GM19455 (cell line): ENCODE measurements around the gene ASIP.
"Not testable (repeated sequence)": the region's sequence is repeated elsewhere in the genome, so short reads cannot be mapped to it uniquely, and the experiment has no call there.

Experiments
- ATAC-seq: cut with Tn5 transposase; IDR thresholded peaks from one replicate; pipeline ENCODE4 v1.9.1; 2021; ENCODE audit not compliant: unreplicated experiment

ASIP gene

GRCh38 chr20:34240693-34241615 lies at the start of gene ASIP:
Gene ASIP (plus strand): TSS chr20:34241423. CDS start chr20:34260375, 18,952 bp downstream.
- no peak for ATAC-seq

GRCh38 chr20:34193051-34193450 lies 48.2 kb upstream of the ASIP start:
- ATAC-seq: no peak

GRCh38 chr20:34199183-34199582 lies 42.0 kb upstream of the ASIP start:
- no peak for ATAC-seq

- no peak for ATAC-seq
These were observed 41.2 kb upstream of the ASIP start for GRCh38 chr20:34200023-34200422.

- no peak for ATAC-seq
These were observed 39.7 kb upstream of the ASIP start for GRCh38 chr20:34201531-34201930.

GRCh38 chr20:34205172-34205880 lies 35.9 kb upstream of the ASIP start:
- ATAC-seq: not testable (repeated sequence)

GRCh38 chr20:34209111-34209510 lies 32.1 kb upstream of the ASIP start:
- ATAC-seq: no peak

GRCh38 chr20:34210271-34210670 lies 31.0 kb upstream of the ASIP start:
- ATAC-seq: no peak

GRCh38 chr20:34211591-34211990 lies 29.6 kb upstream of the ASIP start:
- ATAC-seq: no peak

GRCh38 chr20:34213213-34213612 lies 28.0 kb upstream of the ASIP start:
- ATAC-seq: no peak

- no peak for ATAC-seq
These were observed 25.4 kb upstream of the ASIP start for GRCh38 chr20:34215711-34216381.

- no peak for ATAC-seq
These were observed 24.9 kb upstream of the ASIP start for GRCh38 chr20:34216382-34216742.

- ATAC-seq: no peak
These were observed 20.7 kb upstream of the ASIP start for GRCh38 chr20:34220561-34220960.

- no peak for ATAC-seq
These were observed 19.0 kb upstream of the ASIP start for GRCh38 chr20:34222208-34222607.

GRCh38 chr20:34224251-34224650 lies 17.0 kb upstream of the ASIP start:
- ATAC-seq: not testable (repeated sequence)

- no peak for ATAC-seq
These were observed 9.6 kb upstream of the ASIP start for GRCh38 chr20:34231634-34232033.

- ATAC-seq: no peak
These were observed 8.6 kb upstream of the ASIP start for GRCh38 chr20:34232494-34233087.

GRCh38 chr20:34233687-34234086 lies 7.5 kb upstream of the ASIP start:
- ATAC-seq: no peak

GRCh38 chr20:34235875-34236274 lies 5.3 kb upstream of the ASIP start:
- ATAC-seq: no peak

GRCh38 chr20:34237942-34238341 lies 3.3 kb upstream of the ASIP start:
- no peak for ATAC-seq

GRCh38 chr20:34240121-34240520 lies 1.1 kb upstream of the ASIP start:
- ATAC-seq: no peak
